Measurements from ENCODE around the gene LRRC75A.

Gene LRRC75A

GRCh38 chr17:16428098-16428882 is 63.7 kb downstream of the LRRC75A start:
- DNase-seq (ENCODE audit: extremely low read depth, low read depth): no peak
- H3K4me3 ChIP-seq (replicated peaks; ENCODE audit: low read depth, low read length): no peak overlapping the region
- peak; percentile 94 for TF ChIP-seq CTCF (IDR thresholded peaks at IDR 0.05; ENCODE audit: low read depth, low read length, missing control alignments)

GRCh38 chr17:16427020-16427419 is 65.0 kb downstream of the LRRC75A start:
- no peak overlapping the region for H3K4me3 ChIP-seq (replicated peaks; ENCODE audit: low read depth, low read length)
- no peak for TF ChIP-seq CTCF (IDR thresholded peaks at IDR 0.05; ENCODE audit: low read depth, low read length, missing control alignments)
- no peak for DNase-seq (ENCODE audit: extremely low read depth, low read depth)

- no peak for TF ChIP-seq CTCF (IDR thresholded peaks at IDR 0.05; ENCODE audit: low read depth, low read length, missing control alignments)
- H3K4me3 ChIP-seq (replicated peaks; ENCODE audit: low read depth, low read length): no peak overlapping the region
- no peak for DNase-seq (ENCODE audit: extremely low read depth, low read depth)
Observed at GRCh38 chr17:16425698-16426659, 66.0 kb downstream of the LRRC75A start.

GRCh38 chr17:16425202-16425601 is 66.8 kb downstream of the LRRC75A start:
- no peak for TF ChIP-seq CTCF (IDR thresholded peaks at IDR 0.05; ENCODE audit: low read depth, low read length, missing control alignments)
- H3K4me3 ChIP-seq (replicated peaks; ENCODE audit: low read depth, low read length): no peak overlapping the region
- no peak for DNase-seq (ENCODE audit: extremely low read depth, low read depth)

GRCh38 chr17:16423226-16423872 is 68.6 kb downstream of the LRRC75A start:
- TF ChIP-seq CTCF (IDR thresholded peaks at IDR 0.05; ENCODE audit: low read depth, low read length, missing control alignments): no peak
- no peak for DNase-seq (ENCODE audit: extremely low read depth, low read depth)
- no peak overlapping the region for H3K4me3 ChIP-seq (replicated peaks; ENCODE audit: low read depth, low read length)

GRCh38 chr17:16422416-16422815 is 69.6 kb downstream of the LRRC75A start:
- DNase-seq (ENCODE audit: extremely low read depth, low read depth): no peak
- TF ChIP-seq CTCF (IDR thresholded peaks at IDR 0.05; ENCODE audit: low read depth, low read length, missing control alignments): no peak
- H3K4me3 ChIP-seq (replicated peaks; ENCODE audit: low read depth, low read length): no peak overlapping the region

Measured in HFF-Myc (cell line).